HG02763 (cell line): ENCODE measurements around the gene LTA4H.

Experiments used
- ATAC-seq: cut with Tn5 transposase; IDR thresholded peaks from one replicate; pipeline ENCODE4 v1.9.1; 2021; ENCODE audit warnings: mild to moderate bottlenecking, moderate library complexity; ENCODE audit not compliant: unreplicated experiment

LTA4H gene

DNA sequence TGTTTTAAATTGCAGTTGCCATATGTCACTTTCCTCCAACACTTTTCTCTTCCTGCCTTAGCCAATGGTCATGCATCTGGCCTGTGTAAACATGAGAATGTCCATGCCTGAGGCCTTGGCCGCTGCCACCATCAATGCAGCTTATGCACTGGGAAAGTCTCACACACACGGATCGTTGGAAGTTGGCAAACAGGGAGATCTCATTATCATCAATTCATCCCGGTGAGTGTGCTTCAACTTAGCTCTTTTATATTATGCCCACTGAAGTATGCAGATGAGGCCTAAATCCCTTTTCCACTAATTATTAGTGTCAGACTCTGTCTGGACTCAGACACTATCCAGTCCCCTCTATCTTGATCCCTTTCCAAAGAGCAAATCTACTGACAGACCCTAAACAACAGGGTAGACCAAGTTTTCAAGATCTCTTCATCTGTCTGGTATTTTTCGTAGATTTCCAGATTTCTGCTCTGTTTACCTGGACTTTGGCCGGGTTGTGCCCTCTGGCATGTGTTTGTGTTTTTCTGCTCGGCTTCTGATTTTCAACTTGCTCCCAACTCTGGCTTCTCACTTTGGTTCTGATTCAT lies 69.0 kb downstream of the LTA4H start:
- no peak for ATAC-seq

DNA sequence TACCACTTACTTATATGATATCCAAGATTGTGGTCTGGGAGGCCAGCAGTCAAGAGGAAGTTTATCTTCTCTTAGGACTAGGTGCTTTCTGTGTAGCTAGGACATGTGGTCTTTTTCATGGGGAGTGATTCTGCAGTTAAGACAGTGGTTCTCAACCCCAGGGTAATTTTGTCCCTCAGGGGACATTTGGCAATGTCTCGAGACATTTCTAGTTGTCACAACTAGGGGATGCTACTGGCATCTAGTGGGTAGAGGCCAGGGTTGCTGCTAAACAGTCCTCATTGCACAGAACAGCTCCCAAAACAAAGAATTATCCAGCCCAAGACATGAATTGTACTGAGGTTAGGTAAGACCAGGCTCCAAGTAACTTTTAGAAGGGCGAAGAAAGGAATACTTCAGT lies 72.3 kb downstream of the LTA4H start:
- no peak for ATAC-seq

DNA sequence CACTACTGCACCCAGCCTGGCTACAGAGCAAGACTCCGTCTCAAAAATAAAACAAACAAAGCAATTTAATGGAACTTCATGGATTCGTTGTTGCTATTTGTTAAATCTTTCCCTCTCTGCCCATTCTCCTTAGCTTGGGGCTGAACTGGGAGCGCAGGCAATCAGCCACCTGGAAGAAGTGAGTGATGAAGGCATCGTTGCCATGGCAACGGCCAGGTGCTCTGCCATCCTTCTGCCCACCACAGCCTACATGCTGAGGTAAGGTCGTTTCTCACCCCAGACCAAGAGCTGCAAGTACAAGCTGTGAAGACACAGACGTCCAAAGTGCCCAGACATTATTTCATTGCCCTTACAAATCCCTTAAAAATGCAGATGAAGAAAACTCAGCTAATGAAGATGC lies 73.2 kb downstream of the LTA4H start:
- ATAC-seq = no peak

DNA sequence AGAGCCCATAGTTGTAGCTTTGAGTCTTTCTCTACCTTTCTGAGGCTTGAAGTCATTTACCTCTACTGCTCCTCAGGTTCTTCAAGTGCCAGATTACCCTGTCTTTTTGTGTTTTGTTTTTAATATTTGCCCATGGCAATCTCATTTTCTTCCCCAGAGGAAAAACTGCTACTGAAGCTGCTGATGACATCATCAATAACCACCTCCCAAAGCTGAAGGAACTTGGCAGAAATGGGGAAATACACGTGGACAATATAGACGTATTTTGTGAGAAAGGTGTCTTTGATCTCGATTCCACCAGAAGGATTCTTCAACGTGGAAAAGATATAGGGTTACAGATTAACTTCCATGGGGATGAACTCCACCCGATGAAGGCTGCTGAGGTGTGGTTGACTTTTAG lies 75.1 kb downstream of the LTA4H start:
- ATAC-seq = no peak

DNA sequence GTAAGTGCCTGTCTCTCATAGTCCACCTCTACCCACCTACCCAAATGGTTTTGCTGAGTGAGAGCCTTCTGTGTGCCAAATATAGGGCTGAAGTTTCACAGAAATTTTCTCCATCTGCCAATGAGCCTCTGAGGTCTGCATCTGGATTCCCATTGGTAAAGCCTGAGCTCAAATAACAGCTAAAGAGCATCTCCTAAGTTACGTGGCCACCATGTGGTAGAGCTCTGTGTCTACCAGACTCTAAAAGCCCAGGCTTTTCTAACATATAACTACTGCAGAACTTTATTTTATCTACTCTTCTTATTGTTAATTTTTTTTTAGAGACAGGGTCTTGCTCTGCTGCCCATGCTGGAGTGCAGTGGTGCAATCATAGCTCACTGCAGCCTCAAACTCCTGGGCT lies 76.3 kb downstream of the LTA4H start:
- ATAC-seq = no peak

DNA sequence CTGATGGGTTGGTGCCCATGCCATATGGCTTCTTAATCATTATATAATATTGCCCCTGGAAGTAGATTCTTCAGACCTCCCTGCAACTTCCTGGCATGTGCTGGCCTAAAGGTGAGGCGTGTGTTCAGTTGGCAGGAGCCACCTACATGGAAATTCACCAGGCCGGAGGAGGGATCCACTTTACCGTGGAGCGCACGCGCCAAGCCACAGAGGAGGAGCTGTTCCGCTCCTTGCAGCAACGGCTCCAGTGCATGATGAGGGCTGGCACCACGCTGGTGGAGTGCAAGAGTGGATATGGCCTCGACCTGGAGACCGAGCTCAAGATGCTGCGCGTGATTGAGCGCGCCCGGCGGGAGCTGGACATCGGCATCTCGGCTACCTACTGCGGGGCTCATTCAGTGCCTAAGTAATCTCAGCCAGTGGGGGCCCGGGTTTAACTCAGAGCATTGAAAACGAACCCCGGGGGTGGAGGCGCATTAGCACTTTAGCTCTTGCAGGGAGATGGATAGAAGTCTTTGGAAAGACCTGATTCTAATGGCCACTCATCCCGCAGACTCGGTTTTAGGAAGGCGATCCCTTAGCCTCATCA lies 78.7 kb downstream of the LTA4H start:
- ATAC-seq = no peak

DNA sequence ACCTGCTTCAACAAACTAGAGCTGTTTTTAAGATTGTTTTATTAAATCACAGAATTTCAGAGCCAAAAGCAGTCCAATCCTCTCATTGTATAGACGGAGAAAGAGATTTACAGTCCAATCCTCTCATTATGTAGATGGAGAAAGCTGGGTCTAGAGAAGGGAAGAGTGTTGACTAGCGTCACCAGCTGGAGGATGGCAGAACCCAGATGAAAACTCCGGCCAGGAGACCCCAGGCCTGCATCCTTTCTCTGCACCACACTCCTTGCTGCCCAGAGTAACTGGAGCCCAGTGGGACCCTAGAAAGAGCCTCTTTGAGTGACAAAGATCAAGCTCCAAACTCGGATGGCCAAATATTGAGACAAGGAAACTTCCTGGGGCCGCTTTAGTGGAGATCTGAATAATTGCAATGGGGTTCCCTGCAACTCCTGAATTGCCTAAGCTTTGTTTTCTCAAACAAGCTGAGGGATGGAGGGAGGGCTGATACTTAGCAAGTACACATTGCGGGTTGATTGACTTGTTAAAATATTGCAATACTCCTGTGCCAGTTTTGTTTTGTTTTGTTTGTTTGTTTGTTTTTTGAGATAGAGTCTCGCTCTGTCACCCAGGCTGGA lies 79.7 kb downstream of the LTA4H start:
- ATAC-seq = no peak

DNA sequence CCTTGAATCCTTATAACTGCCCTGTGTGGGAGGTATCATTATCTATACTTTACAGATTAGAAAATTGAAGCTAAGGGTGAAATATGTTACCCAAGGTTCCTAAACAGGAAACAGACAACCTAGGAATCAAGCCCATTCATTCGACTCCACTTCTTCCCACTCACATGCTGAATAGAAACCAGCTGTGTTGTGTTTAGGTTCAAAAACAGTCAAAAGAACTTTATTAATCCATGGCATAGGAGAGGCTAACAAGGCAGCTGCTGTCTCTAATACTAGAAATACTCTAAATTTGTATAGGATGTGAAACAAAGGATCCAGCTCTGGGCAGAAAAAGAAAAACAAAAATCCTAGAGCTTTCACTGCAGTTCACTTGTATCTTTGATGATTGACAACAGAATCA lies 82.4 kb downstream of the LTA4H start:
- ATAC-seq = no peak

DNA sequence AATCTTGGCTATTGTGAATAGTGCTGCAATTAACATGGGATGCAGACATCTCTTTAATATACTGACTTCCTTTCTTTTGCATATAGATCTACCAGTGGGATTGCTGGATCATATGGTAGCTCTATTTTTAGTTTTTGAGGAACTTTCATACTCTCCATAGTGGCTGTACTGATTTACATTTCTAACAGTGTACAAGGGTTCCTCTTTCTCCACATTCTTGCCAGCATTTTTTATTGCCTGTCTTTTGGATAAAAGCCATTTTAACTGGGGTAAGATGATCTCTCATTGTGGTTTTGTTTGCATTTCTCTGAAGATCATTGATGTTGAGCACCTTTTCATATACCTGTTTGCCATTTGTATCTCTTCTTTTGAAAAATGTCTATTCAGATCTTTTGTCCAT lies 83.9 kb downstream of the LTA4H start:
- ATAC-seq = no peak
